Stromal cell of bone marrow (primary cell): ENCODE measurements around the gene RTP4.

ENCODE experiments used
- DNase-seq: peaks from one replicate; pipeline ENCODE4 v3.0.0-alpha.2; 2012; ENCODE audit warnings: low read depth

RTP4 gene, protein sequence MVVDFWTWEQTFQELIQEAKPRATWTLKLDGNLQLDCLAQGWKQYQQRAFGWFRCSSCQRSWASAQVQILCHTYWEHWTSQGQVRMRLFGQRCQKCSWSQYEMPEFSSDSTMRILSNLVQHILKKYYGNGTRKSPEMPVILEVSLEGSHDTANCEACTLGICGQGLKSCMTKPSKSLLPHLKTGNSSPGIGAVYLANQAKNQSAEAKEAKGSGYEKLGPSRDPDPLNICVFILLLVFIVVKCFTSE

DNA sequence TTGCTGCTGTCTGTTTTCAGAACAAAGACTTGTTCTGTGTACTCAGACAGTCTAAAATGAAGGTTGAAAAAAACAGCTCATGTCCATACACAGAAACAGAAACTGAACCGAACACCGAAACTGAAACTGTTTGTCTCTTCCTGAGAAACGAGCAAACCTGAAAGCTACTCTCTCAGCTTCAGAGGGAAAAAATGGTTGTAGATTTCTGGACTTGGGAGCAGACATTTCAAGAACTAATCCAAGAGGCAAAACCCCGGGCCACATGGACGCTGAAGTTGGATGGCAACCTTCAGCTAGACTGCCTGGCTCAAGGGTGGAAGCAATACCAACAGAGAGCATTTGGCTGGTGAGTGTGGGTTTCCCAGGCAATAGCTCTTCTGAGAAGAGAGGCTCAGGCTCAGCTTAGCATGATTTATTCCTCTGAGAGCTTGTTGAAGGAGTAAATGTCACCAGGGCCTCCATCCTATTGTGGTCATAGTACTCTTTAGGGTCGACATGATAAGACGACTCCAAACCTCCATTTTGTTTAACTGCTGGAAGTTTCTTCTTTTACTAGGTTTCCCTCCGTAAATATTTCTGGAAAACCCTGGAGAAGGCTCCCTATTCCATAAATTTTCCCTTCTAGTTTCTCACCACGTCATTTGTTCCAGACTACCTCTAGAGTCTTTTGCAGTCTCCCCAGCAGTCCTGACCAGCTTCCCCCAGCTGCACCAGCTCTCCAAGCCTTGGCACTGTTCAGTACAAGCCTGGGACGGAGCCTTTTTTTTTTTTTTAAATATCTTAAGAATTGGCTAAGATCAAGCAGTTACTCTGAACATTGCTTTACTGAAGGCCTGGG lies at the start of gene RTP4:
TSS of gene RTP4 (plus strand) at position 135 of the 838 bp plus-strand sequence. CDS start at position 192, 57 bp downstream.
- DNase-seq: peak; percentile 57

DNA sequence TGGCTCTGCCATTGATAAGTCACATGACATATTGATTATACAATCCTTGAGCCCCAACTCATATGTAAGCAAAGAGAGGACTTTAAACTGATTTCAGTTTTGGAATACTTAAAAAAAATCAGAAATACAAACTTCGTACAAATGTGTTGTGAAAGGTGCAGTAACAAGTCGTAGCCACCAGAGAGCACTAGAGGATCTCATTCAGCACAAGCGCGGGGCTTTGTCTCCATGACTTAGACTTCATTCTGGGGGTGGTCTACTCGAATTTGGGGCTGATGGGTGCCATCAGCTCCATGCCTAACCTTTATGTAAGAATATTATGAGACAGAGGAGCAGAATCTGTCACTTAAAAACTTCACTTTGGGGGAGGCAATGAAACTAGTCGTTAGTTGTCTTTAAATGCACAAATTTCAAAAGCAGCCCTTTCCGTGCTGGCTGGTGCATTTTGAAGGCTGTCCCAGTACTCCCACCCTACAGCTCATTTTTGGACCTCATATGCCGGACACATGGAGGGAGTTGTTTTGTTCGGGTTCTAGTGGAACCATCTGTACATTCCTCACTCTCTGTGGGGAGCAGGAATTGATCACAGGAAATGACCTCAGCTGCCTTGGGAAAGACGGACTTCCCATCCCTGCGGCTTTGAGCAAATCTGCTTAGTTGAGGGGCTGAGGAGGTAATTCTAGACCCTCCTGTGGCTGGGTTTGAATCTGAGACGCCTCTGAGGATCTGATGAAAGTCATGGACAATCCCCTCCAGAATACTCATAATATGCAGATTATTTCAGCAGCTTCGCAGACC lies 49.2 kb upstream of the RTP4 start:
- DNase-seq: peak; percentile 36

DNA sequence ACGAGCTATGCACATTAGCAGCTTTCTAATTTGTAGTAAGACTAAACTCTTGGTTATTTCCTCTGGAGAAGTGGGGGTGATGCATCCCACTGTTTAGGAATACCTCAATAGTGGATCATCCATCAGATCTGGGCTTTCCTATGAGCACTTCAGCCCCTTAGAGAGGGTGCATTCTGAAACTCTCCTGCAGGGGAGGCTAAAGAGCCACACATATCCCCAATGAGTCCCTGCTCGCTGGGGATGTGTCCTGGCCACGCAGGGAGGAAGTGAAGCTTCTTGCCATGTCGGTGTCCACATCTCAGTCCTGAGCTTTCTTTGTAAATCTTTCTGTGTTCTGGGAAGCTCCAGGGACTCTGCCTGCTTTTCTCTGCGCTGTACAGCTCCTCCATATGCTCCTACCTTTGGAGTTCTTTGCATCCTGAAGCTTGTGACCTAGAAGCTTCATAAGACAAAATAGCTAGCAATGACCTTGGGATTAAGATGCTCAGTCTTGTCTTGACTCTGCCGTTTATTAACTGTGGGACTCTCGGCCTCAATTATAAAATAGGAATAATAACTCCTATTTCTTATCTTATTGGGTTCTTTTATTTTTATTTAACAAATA lies 48.4 kb upstream of the RTP4 start:
- DNase-seq: peak; percentile 54

DNA sequence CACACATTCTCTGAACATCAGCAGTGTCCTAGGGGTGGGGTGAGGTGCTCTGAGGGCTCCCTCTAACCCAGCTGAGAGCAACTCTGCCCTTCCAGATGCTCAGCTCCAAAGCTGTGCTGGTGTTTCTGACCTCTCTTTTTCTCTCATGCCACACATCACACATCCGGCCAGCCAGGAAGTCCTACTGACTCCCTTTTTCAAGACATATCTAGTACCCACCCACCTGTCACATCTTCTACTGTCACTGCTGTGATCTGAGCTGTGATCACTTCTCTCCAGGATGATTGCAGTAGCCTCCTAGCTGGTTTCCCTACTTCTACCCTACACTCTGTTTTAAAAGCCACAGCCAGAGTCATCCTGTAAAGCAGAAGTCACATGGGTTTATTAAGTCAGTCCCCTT lies 46.4 kb upstream of the RTP4 start:
- DNase-seq: no peak

DNA sequence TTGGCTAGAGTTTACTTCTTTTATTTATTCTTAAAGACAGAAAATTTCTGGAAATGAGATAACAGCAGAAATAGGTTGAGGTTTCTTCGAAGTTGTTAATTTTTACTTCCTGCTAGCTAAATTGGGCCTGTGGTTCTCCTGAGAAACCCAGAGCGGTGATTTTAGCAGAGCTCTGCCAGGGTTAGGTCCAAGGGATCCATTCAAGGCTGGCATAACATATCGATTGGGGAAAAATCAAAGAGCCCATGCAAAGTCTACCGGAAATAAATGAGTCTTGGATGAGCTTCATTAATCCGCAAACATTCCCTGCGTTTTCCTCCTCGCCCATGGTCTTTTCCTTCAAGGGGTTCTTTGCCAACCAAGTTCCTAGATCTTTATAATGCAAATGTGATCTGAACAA lies 45.9 kb upstream of the RTP4 start:
- DNase-seq: no peak

DNA sequence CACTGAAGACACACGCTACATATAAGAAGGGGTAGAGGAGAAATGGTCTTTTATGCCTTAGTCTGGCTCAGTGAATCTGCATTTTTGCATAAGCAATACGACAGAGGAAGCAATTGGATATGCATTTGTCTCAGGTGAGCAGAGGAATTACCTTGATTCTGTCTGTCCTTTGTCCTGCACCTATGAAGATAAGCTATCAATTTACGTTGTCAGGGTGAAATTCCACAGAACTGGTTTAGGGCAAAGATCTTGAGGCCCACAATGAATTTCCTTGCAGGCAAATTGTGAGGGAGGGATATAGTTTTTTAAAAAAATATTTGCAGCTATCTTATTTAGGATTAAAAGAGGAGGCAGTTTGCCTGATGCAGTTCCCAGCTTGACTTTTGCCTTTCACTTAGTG lies 45.1 kb upstream of the RTP4 start:
- no peak for DNase-seq

DNA sequence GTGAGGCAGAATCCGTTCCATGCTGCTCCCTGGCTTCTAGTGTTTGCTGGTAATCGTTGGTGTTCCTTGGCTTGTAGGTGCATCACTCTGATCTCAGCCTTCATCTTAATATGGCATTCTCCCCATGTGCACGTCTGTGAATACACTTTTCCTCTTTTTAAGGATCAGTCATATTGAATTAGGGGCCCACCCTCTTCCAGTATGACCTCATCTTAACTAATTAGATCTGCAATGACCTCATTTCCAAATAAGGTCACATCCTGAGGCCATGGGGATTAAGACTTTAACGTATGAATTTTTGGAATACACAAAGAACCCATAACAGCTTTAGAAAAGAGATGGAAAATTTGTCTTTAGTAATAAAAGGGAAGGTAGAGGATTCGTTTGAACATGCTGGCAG lies 42.6 kb upstream of the RTP4 start:
- no peak for DNase-seq

DNA sequence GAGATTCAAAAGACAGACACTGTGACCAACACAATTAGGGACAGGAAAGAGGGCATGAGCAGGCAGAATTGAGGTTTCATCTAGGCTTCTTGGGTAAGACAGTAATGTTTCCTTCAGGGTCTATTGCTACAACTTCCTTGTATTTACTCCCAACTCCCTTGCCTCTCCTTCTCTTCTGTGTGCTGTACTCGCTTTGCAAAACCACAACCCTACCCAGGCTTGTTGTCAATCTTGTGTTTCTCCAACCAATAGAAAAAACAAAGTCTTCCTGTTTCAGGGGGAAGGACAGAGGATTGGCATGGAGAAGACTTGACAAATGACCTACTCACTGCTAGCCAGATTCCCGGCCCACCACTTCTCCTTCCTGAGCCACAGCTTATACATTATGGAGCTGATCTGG lies 40.3 kb upstream of the RTP4 start:
- no peak for DNase-seq

DNA sequence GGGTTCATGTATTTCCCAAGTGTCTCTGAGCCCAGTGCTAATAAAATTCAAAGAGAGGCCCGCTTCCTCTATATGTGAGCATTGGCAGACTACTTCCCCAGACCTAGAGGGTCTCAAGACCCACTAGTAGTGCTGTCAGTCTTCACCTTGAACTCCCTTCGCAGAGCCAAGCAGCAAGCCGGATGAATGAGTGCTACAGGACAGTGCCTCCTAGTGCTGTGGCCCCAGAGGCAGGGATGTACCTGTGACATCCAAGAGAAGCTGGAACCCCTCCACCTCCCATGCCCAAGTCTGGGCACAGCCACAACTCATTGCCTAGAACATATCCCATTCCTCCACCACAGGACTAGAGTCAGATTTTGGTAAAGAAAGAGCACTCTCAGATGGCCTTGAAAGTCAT lies 39.5 kb upstream of the RTP4 start:
- DNase-seq: no peak

DNA sequence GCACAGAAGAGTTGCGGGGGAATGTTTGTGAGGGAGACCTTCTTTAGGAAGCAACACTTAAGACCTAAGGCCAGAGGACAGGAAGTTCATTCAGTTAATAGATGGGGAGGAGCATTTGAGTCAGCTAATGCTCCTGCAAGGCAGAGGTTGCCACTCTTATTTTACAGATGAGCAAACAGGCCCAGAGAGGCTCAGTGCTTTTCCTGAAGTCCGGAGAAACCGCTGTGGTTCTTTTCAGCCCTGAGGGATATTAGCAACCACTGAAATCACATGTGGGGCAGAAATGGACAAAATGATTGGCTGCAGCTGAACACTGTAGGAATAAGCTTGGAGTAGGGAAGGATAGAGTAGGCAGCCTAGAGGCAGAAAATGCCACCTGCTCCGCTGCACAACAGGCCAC lies 33.3 kb upstream of the RTP4 start:
- no peak for DNase-seq

DNA sequence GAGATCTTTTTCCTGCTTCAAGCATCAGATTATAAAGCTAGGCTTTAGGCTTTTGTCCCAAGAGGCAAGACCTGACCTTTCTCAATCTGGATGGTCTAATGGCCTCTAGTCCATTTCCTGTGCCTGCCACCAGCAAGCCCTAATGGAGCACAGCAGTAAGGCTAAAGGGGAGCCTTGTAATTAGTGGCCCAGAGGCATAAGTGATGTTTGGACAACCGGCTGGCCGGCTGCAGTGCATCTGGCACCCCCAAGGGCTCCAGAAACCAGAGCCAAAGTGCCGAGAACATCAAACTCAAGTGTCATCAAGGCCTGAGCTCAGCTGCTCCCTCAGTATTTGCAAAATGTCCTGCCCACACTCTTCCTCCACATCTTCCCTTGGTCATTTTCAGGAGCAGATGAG lies 31.9 kb upstream of the RTP4 start:
- DNase-seq: no peak

DNA sequence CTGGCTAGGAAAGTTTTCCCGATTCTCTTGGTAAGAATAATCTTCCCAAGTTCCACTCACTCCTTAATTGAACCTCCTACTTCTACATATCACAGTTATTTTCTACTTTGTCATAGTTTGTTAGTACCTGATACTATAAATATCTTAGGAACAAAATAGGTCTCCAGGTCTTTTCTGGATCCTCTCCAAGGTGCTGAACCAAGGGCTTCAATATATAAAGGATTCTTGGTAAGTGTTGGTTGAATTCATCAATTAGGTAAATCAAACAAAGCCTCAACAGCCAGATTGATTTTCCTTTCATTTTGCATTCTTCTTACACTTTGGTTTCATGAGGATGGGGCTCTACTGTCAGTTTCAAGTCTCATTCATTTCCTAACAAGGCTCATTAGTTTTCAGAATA lies 27.6 kb upstream of the RTP4 start:
- no peak for DNase-seq

DNA sequence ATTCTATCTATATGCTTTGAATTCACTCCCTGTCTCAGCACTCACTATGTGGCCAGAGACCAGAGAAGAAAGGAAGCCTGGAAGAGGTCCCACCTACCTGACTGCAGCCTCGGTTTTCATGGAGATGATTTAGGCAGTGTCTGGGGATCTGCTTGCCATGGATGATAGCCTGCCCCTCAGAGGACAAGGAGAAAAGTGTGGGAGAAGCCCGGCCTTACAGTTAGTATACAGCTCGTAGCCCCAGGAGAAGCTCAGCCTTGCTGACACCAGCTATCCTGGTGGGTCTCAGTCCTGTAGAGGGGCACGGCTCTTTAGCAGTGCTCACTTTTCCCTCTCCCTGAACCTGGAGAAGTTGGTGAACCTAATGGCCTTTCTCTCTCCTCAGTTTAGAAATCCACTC lies 25.9 kb upstream of the RTP4 start:
- DNase-seq: no peak

DNA sequence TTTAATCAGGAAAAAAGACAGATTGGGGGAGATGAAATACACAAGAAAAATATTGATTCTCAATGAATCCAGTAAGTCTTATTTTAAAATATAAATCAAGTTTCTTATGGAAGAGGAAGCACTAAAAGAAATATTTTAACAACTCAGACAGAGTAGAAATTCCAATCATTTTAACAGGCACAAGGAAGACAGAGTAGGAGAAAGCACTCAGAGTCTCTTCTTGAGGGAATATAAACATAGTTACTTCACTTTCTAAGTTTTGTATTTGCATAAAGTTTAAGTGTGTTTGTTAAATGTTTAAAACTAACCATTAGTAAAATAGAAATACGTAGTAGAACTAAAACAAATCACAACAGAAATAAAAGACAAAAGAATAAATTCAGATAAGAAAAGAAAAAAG lies 24.5 kb upstream of the RTP4 start:
- no peak for DNase-seq

DNA sequence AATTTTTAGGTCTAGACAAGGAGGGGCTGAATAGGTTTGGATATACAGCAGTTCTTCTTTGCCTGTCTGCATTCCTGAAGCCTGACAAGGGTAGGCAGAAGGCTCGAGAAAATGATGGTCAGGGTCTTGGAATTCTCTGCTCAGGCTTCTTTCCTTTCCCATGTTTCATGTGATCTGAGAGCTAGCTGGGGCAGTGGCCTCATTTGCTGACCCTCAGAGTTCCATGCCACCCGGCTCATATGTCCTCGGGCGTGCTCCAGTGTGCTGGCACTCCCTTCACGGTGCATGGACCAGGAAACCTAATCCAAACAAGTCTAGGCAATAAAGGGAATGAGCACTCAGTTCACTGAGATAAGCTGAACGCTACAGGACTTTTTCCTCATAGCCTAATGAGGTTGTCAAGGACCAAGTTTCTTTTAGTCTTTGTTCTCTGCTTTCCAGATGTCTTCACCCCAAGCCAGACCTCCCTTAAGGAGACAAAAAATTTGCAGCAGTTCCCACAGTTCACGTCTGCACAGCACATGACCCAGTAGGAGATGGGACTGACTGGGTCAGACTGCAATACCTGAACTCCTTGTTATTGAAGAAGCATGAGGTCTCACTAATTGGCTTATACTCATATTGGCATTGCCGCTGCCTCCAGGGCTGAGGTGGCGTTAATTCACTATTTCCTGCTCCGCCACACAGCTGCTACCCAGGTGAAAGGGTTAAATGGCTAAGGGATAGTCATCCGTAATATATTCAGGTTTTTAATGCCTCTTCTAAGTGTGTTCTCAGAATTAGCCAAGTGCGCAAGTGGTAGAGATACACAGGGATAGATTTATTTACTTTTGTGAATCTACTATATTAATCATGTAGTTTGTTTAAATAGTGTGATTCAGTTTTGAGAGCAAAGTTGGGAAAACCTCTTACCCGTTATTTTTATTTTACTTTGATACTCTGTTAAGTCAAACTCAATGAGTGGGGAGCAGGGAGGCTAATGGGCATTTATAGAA lies 15.3 kb upstream of the RTP4 start:
- no peak for DNase-seq

DNA sequence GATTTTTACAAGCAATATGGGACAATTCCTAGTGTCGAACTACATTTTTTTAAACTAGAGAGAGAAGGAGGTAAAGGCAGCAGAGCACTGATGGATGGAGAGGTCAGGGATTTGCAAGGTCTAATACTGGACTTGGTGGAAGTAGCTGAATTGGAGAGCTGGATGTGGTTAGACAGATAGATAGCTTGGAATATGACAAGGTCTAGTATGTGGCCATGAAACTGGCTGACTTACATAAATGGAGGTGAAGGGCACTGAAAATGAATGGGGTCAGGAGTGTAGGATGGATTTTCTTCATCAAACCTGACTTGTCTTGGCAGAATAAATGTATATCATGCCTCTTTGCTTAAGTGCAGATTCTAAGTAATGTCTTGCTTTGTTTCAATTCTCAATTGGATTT lies 10.1 kb upstream of the RTP4 start:
- no peak for DNase-seq

DNA sequence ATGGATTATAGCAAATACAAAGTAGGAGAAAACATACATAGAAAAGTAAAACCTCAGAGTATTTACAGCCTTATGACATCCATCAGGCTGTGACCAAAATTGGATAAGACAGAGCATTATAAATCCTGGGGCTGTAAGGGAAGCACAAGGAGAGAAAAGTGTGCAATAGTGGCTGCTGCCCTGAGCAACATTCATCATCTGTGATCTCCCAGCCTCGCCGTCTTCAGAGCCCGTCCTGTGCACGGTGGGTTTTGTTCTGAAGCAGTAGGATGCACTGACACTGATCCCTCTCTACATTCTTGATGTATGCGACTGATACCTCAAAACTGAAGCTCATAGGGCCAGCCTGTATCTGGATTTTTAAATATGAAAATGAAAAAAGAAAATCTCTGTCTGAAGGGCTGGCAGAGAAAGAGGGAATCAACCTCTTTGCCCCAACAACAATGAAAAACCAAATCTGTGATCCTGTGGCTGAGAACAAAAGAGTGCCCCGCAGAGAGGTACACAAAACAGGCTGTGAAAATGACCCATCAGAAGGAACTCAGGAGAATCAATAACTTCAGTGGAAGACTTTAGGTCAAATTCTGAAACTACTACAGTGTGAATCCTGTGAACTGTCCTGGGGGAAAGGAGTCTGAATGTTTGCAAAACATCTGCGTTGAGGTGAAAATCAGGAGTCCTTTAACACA lies 8.2 kb upstream of the RTP4 start:
- DNase-seq: no peak

DNA sequence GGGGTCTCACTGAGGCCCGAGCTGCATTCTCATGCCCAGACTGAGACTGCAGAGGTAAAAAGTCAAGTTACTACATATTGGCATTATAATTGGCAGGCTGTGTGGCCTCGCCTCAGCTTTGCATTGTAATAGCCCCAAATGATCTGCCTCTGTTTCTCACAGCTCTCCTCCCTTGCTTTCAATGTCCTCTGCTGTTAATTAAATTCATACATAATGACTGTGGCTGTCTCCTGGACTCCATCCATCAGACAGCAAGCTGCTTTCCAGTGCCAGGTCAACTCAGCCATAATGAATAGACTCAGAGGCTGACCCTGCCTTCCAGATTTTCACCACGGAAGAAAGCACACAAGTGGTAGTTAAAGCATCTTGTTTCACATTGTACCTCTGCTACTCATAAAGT lies 7.6 kb upstream of the RTP4 start:
- no peak for DNase-seq

DNA sequence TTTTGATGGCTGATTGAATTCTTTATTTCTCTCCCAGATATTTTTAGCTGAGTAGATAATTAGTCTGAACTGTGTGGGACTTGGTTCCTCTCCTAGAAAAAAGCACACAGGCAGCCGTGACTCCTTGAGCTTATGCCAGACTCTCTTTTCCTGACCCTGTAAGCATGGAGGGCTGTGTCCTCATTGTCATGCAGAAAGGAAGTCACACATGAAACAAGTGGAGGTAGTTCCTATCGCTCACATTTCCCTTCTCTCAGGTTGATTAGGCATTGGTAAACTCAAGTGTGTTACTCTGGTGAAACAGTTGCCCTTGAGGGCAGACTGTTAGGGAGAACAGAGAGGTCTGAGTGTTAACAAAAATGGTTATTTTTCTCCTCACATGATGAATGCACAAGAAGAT lies 6.3 kb upstream of the RTP4 start:
- DNase-seq: no peak

DNA sequence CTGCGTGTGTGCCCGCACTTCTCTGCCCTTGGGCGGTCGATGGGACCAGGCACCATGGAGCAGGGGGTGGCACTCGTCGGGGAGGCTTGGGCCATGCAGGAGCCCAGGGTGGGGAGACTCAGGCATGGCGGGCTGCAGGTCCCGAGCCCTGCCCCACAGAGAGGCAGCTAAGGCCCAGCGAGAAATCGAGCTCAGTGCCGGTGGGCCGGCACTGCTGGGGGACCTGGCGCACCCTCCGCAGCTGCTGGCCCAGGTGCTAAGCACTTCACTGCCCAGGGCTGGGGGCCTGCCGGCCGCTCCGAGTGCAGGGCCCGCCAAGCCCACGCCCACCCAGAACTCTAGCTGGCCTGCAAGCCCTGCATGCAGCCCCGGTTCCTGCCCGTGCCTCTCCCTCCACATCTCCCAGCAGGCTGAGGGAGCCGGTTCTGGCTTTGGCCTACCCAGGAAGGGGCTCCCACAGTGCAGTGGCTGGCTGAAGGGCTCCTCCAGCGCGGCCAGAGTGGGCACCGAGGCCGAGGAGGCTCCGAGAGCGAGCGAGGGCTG lies 553 bp upstream of the RTP4 start:
- DNase-seq: no peak

DNA sequence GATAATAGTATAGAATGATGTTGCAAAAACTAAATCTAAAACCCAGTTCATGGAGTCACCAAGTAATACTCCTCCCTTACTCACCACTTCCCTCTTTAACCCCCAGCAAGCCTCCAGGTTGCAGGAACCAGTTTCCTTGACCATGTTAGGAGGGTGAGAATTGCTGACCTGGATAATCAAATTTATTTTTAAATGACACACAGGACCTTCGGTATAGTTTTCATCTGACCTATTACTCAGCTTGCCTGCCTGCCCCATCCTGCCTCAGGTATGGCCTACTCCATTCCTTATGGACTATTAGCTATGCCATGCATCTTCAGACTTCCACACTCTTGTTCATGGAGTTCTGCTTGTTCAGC lies 883 bp downstream of the RTP4 start:
- DNase-seq: no peak
